Stimulated activated CD8-positive, alpha-beta memory T cell treated with anti-CD3 and anti-CD28 coated beads, Interleukin-7, amount 100 ng/mL, for 48 hours (primary cell): Measurements from ENCODE around the gene VAMP8.
"Not testable (repeated sequence)": the region's sequence is repeated elsewhere in the genome, so short reads cannot be mapped to it uniquely, and the experiment has no call there.

Experiments used
- DNase-seq, 2 donors: peaks; one replicate each; pipeline ENCODE4 v3.0.0-alpha.2; 2020; ENCODE audit warnings: low read depth in 1 of 2; ENCODE audit errors: extremely low read depth in 1 of 2

VAMP8 gene

GRCh38 chr2:85547089-85547858, 30.1 kb upstream of the VAMP8 start:
- DNase-seq, result no peak

- no peak for DNase-seq
These were observed 29.4 kb upstream of the VAMP8 start for GRCh38 chr2:85547859-85548607.

- no peak for DNase-seq
These were observed 28.8 kb upstream of the VAMP8 start for GRCh38 chr2:85548608-85548900.

GRCh38 chr2:85549095-85549494, 28.3 kb upstream of the VAMP8 start:
- DNase-seq, result no peak

- DNase-seq, result no peak
These were observed 27.6 kb upstream of the VAMP8 start for GRCh38 chr2:85549826-85550225.

GRCh38 chr2:85550486-85550885, 26.9 kb upstream of the VAMP8 start:
- no peak for DNase-seq

- peak in 1 of 2 donors; percentile 70 for DNase-seq
These were observed 25.4 kb upstream of the VAMP8 start for GRCh38 chr2:85551698-85552678.

- no peak for DNase-seq
These were observed 24.2 kb upstream of the VAMP8 start for GRCh38 chr2:85553184-85553583.

- no peak for DNase-seq
These were observed 22.3 kb upstream of the VAMP8 start for GRCh38 chr2:85554980-85555612.

GRCh38 chr2:85557130-85557529, 20.3 kb upstream of the VAMP8 start:
- no peak for DNase-seq

GRCh38 chr2:85558160-85558559, 19.2 kb upstream of the VAMP8 start:
- no peak for DNase-seq

GRCh38 chr2:85560403-85560726, 17.0 kb upstream of the VAMP8 start:
- not testable (repeated sequence) for DNase-seq

- peak in 1 of 2 donors; percentile 42 for DNase-seq
These were observed 16.5 kb upstream of the VAMP8 start for GRCh38 chr2:85560812-85561279.

- peak; percentile 92 for DNase-seq
These were observed 15.8 kb upstream of the VAMP8 start, which contains the start of gene GGCX for GRCh38 chr2:85561280-85562212. TSS of gene GGCX (minus strand) at chr2:85561493. CDS start at chr2:85561428, 65 bp downstream.

- DNase-seq, result no peak
These were observed 13.2 kb upstream of the VAMP8 start for GRCh38 chr2:85564144-85564563.

- DNase-seq, result no peak
These were observed 11.1 kb upstream of the VAMP8 start for GRCh38 chr2:85566265-85566664.

GRCh38 chr2:85575739-85576138, 1.6 kb upstream of the VAMP8 start:
- DNase-seq, result no peak

GRCh38 chr2:85577063-85577385, 362 bp upstream of the VAMP8 start:
- no peak for DNase-seq

GRCh38 chr2:85578243-85579180, 1.1 kb downstream of the VAMP8 start:
- no peak for DNase-seq
